SU-DHL-6 (cell line): ENCODE results near the gene CYP4F2.
A peak's percentile ranks its signal among the peaks of the same experiment; 100 is the strongest.

Source experiments
- H2AFZ ChIP-seq: fragments of 200-600 bp; sonication (generic); 2 replicates; pipeline ENCODE4 v1.6.1; 2014; ENCODE audit warnings: low read depth, mild to moderate bottlenecking, moderate library complexity, mixed read lengths, antibody characterized with exemption, low read length; ENCODE audit not compliant: severe bottlenecking
- H3F3A ChIP-seq: fragments of 200-600 bp; shearing (Covaris generic); 2 replicates; pipeline ENCODE4 v1.6.0; 2016; ENCODE audit warnings: antibody characterized with exemption, mild to moderate bottlenecking; ENCODE audit not compliant: insufficient read depth
- H3K27ac ChIP-seq: fragments of 200-600 bp; sonication (generic); 2 replicates; pipeline ENCODE4 v1.5.1; 2016; ENCODE audit warnings: low read depth, mild to moderate bottlenecking, low read length, moderate library complexity, mixed read lengths
- H3K27me3 ChIP-seq: fragments of 200-600 bp; sonication (generic), shearing (Covaris generic); 2 replicates; pipeline ENCODE4 v1.6.0; 2014; ENCODE audit warnings: mild to moderate bottlenecking, low read length
- H3K36me3 ChIP-seq: fragments of 200-600 bp; sonication (generic); 2 replicates; pipeline ENCODE4 v1.6.1; 2014; ENCODE audit warnings: mild to moderate bottlenecking, low read length, mixed read lengths
- H3K4me2 ChIP-seq: fragments of 300-600, 200-600 bp; shearing (Covaris generic), sonication (generic); 2 replicates; pipeline ENCODE4 v1.6.0; 2014; ENCODE audit warnings: low read length, low read depth, mild to moderate bottlenecking; ENCODE audit not compliant: poor library complexity, severe bottlenecking
- H3K4me3 ChIP-seq: fragments of 200-600 bp; sonication (generic); 2 replicates; pipeline ENCODE4 v1.5.1; 2014; ENCODE audit warnings: antibody characterized with exemption, low read length, mild to moderate bottlenecking, mixed read lengths; ENCODE audit not compliant: insufficient read depth, poor library complexity, severe bottlenecking
- H3K79me2 ChIP-seq: fragments of 200-600 bp; sonication (generic); 2 replicates; pipeline ENCODE4 v1.6.1; 2014; ENCODE audit warnings: mild to moderate bottlenecking, low read length, moderate library complexity; ENCODE audit not compliant: insufficient read depth
- H3K9ac ChIP-seq: fragments of 200-600 bp; sonication (generic); 2 replicates; pipeline ENCODE4 v1.7.0; 2014; ENCODE audit warnings: mild to moderate bottlenecking, low read length
- H3K9me2 ChIP-seq: fragments of 200-600 bp; sonication (generic); replicated peaks from 2 replicates; pipeline ENCODE4 v1.6.1; 2014; ENCODE audit warnings: low read length; ENCODE audit not compliant: insufficient read depth
- H3K9me3 ChIP-seq: fragments of 200-600 bp; sonication (generic); 2 replicates; pipeline ENCODE4 v1.6.1; 2014; ENCODE audit warnings: low read length, mixed read lengths; ENCODE audit not compliant: insufficient read depth
- H4K20me1 ChIP-seq: fragments of 200-600 bp; sonication (generic); 2 replicates; pipeline ENCODE4 v1.6.1; 2014; ENCODE audit warnings: low read depth, mild to moderate bottlenecking, antibody characterized with exemption, low read length, moderate library complexity, mixed read lengths
- EZH2phosphoT487 ChIP-seq: fragments of 200-600 bp; sonication (generic), shearing (Covaris generic); conservative IDR thresholded peaks from 2 replicates; pipeline ENCODE4 v1.6.1; 2018; ENCODE audit warnings: mild to moderate bottlenecking, antibody characterized with exemption, low read length, moderate library complexity, mixed read lengths
- TF ChIP-seq, protein P1 (sequence below): fragments of 200-600 bp; sonication (generic); IDR thresholded peaks from one replicate; pipeline ENCODE4 v1.5.1; 2017; ENCODE audit warnings: antibody characterized with exemption, mild to moderate bottlenecking, low read length, moderate library complexity; ENCODE audit not compliant: insufficient read depth, poor library complexity, severe bottlenecking

Gene CYP4F2

DNA sequence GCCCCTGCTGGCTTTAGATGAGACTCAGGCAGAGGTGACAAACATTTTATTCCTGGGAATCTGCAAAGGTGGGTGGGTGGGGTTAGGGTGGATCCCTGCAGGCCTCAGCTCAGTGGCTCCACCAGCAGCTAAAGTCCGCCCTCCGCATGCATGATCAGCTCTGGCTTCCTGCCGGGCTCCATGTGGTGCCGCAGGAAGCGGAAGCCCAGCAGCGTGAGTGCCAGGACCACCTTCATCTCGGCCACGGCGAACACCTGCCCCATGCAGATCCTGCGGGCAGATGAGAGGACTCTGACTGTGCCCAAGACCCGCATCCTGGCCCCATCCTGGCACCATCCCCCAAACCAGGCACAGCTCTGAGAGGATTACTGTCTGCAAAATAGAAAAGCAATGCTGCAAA lies 26.3 kb downstream of the CYP4F2 start:
- no peaks in the 10 kb centered on the region for H4K20me1 ChIP-seq
- no peaks in the 10 kb centered on the region for H3K79me2 ChIP-seq
- TF ChIP-seq EZH2phosphoT487 = no peak
- TF ChIP-seq, protein P1, sequence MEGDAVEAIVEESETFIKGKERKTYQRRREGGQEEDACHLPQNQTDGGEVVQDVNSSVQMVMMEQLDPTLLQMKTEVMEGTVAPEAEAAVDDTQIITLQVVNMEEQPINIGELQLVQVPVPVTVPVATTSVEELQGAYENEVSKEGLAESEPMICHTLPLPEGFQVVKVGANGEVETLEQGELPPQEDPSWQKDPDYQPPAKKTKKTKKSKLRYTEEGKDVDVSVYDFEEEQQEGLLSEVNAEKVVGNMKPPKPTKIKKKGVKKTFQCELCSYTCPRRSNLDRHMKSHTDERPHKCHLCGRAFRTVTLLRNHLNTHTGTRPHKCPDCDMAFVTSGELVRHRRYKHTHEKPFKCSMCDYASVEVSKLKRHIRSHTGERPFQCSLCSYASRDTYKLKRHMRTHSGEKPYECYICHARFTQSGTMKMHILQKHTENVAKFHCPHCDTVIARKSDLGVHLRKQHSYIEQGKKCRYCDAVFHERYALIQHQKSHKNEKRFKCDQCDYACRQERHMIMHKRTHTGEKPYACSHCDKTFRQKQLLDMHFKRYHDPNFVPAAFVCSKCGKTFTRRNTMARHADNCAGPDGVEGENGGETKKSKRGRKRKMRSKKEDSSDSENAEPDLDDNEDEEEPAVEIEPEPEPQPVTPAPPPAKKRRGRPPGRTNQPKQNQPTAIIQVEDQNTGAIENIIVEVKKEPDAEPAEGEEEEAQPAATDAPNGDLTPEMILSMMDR = no peak
- H3K27me3 ChIP-seq = no peaks in the 10 kb centered on the region
- no peak overlapping the region for H3K4me2 ChIP-seq
- H3K9me3 ChIP-seq = no peaks in the 10 kb centered on the region
- H3F3A ChIP-seq = no peaks in the 10 kb centered on the region
- no peaks in the 10 kb centered on the region for H3K36me3 ChIP-seq
- H3K27ac ChIP-seq = no peak overlapping the region
- no peak overlapping the region for H3K4me3 ChIP-seq
- no peak overlapping the region for H3K9ac ChIP-seq
- H2AFZ ChIP-seq = no peak overlapping the region
- no peaks in the 10 kb centered on the region for H3K9me2 ChIP-seq

DNA sequence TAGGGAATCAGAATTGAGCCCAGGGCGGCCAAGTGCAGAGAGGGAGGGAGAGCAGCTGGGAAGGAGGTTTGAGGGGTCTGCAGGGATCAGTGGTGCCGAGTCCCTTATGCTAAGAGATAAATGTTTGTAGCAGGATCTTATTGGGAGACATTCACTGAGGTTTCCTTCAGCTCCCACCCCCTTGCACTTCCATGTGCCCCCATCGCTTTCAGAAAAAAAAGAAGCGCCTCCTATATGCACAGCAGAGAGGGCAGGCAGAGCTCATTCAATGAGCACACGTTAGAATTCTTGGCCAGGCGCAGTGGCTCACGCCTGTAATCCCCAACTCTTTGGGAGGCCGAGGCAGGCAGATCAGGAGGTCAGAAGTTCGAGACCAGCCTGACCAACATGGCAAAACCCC lies 28.0 kb downstream of the CYP4F2 start:
- no peaks in the 10 kb centered on the region for H3K9me3 ChIP-seq
- H3K27ac ChIP-seq = no peak overlapping the region
- H2AFZ ChIP-seq = no peak overlapping the region
- no peaks in the 10 kb centered on the region for H3K27me3 ChIP-seq
- no peak for TF ChIP-seq EZH2phosphoT487
- TF ChIP-seq, protein P1 = no peak
- no peaks in the 10 kb centered on the region for H3F3A ChIP-seq
- H3K9me2 ChIP-seq = no peaks in the 10 kb centered on the region
- H3K4me3 ChIP-seq = no peak overlapping the region
- H3K36me3 ChIP-seq = no peaks in the 10 kb centered on the region
- no peak overlapping the region for H3K9ac ChIP-seq
- no peaks in the 10 kb centered on the region for H3K79me2 ChIP-seq
- no peak overlapping the region for H3K4me2 ChIP-seq
- no peaks in the 10 kb centered on the region for H4K20me1 ChIP-seq

DNA sequence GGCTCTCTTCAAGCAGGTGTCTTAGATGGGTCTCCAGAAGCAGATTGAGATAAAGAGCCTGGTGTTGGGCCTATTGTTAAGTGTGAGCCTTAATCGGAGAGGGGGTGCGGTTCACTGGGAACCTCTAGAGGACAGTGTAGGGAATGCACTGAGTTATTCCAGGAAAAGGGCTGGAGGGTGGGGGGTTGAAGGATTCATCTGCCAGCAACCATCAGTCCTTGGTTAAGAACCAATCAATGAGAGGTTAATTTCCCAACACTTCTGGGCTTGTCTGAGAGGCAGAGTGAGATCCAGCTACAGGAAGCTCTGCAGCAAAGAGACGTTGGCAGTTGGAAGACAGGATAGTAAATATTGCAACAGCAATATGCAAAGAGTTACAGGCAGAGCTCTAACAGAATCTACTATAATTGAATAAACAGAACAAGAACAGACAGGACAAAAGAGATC lies 28.7 kb downstream of the CYP4F2 start:
- H3K79me2 ChIP-seq = no peaks in the 10 kb centered on the region
- no peak overlapping the region for H2AFZ ChIP-seq
- no peaks in the 10 kb centered on the region for H3F3A ChIP-seq
- H3K4me2 ChIP-seq = no peak overlapping the region
- TF ChIP-seq EZH2phosphoT487 = no peak
- TF ChIP-seq, protein P1 = peak; percentile 27
- no peak overlapping the region for H3K9ac ChIP-seq
- H4K20me1 ChIP-seq = no peaks in the 10 kb centered on the region
- no peaks in the 10 kb centered on the region for H3K36me3 ChIP-seq
- no peak overlapping the region for H3K27ac ChIP-seq
- H3K27me3 ChIP-seq = no peaks in the 10 kb centered on the region
- no peaks in the 10 kb centered on the region for H3K9me3 ChIP-seq
- no peaks in the 10 kb centered on the region for H3K9me2 ChIP-seq
- no peak overlapping the region for H3K4me3 ChIP-seq

DNA sequence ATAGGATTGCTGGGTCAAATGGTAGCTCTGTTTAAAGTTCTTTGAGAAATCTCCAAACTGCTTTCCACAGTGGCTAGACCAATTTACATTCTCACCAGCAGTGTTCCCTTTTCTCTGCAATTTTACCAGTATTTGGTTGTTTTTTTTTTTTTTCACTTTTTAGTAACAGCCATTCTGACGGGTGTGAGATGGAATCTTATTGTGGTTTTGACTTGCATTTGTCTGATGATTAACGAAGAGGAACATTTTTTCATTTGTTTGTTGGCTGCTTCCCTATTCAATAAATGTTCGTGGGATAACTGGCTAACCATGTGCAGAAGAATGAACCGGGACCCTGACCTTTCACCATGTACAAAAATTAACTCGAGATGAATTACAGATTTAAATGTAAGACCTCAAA lies 31.2 kb downstream of the CYP4F2 start:
- H2AFZ ChIP-seq = no peak overlapping the region
- TF ChIP-seq, protein P1 = no peak
- TF ChIP-seq EZH2phosphoT487 = no peak
- H3F3A ChIP-seq = no peaks in the 10 kb centered on the region
- no peaks in the 10 kb centered on the region for H3K27me3 ChIP-seq
- no peaks in the 10 kb centered on the region for H4K20me1 ChIP-seq
- H3K4me3 ChIP-seq = no peak overlapping the region
- H3K4me2 ChIP-seq = no peak overlapping the region
- no peak overlapping the region for H3K27ac ChIP-seq
- no peaks in the 10 kb centered on the region for H3K9me2 ChIP-seq
- no peaks in the 10 kb centered on the region for H3K9me3 ChIP-seq
- H3K79me2 ChIP-seq = no peaks in the 10 kb centered on the region
- no peaks in the 10 kb centered on the region for H3K36me3 ChIP-seq
- no peak overlapping the region for H3K9ac ChIP-seq
